Right lobe of liver (tissue), 4 donors: ENCODE data around the gene TECPR2.

Experiments used
- POLR2A ChIP-seq: fragments of 450-650 bp; IDR thresholded peaks from one replicate; pipeline ENCODE4 v1.6.1; 2017; ENCODE audit warnings: antibody characterized with exemption, mild to moderate bottlenecking
- TF ChIP-seq, protein P1 (sequence below), 4 donors: fragments of 200-600 bp in 3 of 4; fragments of 450-650 bp in 1 of 4; IDR thresholded peaks; one replicate each; pipeline versions ENCODE4 v1.5.1 to v1.8.0; 2016 to 2022; ENCODE audit warnings: antibody characterized with exemption in 4 of 4, mild to moderate bottlenecking in 2 of 4
- donor health status: DM: no; HTN: no; CAD: no.
- donor health status: DM: no; HTN: no; CAD: no.
- donor health status: DM: no; HTN: yes; CAD: no.

DNA sequence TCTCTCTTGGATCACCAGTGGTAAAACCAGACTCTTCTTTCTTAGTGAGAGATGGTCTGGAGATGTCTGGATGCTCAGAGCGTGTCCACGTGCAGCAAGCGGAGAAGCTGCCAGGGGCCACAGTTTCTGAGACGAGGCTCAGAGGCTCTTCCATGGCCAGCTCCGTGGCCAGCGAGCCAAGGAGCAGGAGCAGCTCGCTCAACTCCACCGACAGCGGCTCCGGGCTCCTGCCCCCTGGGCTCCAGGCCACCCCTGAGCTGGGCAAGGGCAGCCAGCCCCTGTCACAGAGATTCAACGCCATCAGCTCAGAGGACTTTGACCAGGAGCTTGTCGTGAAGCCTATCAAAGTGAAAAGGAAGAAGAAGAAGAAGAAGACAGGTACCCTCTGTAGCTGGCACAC lies 69.0 kb downstream of the TECPR2 start:
- TF ChIP-seq, protein P1, sequence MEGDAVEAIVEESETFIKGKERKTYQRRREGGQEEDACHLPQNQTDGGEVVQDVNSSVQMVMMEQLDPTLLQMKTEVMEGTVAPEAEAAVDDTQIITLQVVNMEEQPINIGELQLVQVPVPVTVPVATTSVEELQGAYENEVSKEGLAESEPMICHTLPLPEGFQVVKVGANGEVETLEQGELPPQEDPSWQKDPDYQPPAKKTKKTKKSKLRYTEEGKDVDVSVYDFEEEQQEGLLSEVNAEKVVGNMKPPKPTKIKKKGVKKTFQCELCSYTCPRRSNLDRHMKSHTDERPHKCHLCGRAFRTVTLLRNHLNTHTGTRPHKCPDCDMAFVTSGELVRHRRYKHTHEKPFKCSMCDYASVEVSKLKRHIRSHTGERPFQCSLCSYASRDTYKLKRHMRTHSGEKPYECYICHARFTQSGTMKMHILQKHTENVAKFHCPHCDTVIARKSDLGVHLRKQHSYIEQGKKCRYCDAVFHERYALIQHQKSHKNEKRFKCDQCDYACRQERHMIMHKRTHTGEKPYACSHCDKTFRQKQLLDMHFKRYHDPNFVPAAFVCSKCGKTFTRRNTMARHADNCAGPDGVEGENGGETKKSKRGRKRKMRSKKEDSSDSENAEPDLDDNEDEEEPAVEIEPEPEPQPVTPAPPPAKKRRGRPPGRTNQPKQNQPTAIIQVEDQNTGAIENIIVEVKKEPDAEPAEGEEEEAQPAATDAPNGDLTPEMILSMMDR (IDR thresholded peaks at IDR 0.05): no peak
- no peak for TF ChIP-seq POLR2A
